ENCODE data around the gene HMGN3.

The HMGN3 gene

GRCh38 chr6:79184086-79184485 is 50.4 kb downstream of the HMGN3 start:
- no peak for DNase-seq

GRCh38 chr6:79180052-79180451 is 54.4 kb downstream of the HMGN3 start:
- no peak for DNase-seq

- no peak for DNase-seq
These were observed 61.1 kb downstream of the HMGN3 start for GRCh38 chr6:79173378-79173777.

GRCh38 chr6:79170959-79171358 is 63.5 kb downstream of the HMGN3 start:
- no peak for DNase-seq

GRCh38 chr6:79170431-79170830 is 64.1 kb downstream of the HMGN3 start:
- no peak for DNase-seq

- no peak for DNase-seq
These were observed 65.8 kb downstream of the HMGN3 start for GRCh38 chr6:79168695-79168980.

- DNase-seq = no peak
These were observed 66.4 kb downstream of the HMGN3 start for GRCh38 chr6:79167931-79168694.

GRCh38 chr6:79159846-79160245 is 74.6 kb downstream of the HMGN3 start:
- no peak for DNase-seq

GRCh38 chr6:79158856-79159516 is 75.5 kb downstream of the HMGN3 start:
- no peak for DNase-seq

GRCh38 chr6:79157961-79158644 is 76.4 kb downstream of the HMGN3 start:
- no peak for DNase-seq

GRCh38 chr6:79152269-79152737 is 82.2 kb downstream of the HMGN3 start:
- no peak for DNase-seq

Measured in activated effector memory CD4-positive, alpha-beta T cell treated with Interleukin-2 at 50 U/mL for 16 hours (primary cell).